GM04504 (cell line): ENCODE results near the gene HADH.
"Not testable (repeated sequence)": the region's sequence is repeated elsewhere in the genome, so short reads cannot be mapped to it uniquely, and the experiment has no call there.

Source experiments
- DNase-seq: peaks from one replicate; pipeline ENCODE4 v3.0.0-alpha.2; 2012; ENCODE audit warnings: low read depth

The HADH gene

DNA sequence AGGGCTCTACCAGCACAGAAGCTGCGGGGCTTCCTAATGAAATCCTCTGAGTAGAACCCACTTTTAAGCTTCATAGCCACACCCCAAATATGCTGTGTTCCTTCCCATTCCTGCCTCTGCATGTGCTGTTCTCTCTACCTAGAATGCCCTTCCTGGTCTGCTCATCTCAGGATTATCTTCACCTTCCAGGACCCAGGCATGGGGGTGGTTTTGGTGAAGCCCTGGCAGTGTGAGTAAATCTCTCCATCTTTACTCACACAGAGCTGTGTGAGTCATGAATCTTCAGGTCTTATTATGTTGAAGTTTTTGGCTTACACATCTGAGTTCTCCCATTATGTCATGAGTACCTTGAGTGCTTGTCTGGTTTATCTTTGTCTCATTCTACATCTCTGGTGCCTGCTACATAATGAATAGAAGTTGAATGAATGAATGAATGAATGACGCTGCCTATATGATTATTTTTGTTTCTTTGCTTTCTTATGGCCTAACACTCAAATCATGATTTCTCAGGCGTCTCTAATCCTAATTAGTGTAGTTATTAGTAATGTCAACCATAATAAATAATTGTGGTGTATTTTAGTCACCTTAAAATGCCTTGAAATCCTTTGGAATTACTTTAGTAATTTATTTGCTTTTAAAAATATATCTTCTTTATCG, 41.9 kb downstream of the HADH start:
- no peak for DNase-seq

DNA sequence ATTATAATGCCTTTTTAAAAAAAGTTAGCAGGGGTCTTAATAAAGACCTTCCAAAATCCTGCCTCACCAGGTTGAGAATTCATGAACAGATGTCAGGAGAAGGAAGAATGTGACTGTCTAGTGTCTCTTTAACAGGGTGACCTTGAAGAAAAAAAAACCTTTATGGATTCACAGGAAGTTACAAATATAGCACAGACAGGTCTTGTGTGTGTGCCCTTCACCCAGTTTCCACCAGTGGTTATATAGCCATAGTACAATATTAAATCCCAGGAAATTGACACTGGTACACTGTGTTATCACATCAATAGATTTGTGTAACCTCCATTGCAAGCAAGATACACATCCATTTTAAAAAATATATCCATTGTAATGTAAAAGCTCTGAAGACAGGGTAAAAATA, 43.7 kb downstream of the HADH start:
- no peak for DNase-seq

DNA sequence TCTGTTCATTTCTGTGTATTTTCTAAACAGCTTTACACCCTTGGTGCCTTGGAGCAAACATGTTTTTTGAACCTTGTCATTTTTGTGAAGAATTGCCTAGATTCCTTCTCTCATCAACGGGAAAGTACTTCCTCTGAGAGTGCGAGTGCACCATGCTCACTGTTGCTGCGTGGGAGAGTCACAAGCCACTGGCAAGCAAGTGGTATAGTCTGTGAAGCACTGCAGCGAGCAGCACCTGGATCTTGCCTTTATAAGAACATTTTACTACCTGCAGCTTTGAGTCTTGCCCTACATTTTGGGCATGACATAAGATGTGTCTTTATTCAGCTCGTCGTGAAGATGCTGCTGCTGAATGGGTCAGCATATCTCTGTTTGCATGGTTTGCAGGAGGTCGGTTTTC, 44.9 kb downstream of the HADH start:
- no peak for DNase-seq

DNA sequence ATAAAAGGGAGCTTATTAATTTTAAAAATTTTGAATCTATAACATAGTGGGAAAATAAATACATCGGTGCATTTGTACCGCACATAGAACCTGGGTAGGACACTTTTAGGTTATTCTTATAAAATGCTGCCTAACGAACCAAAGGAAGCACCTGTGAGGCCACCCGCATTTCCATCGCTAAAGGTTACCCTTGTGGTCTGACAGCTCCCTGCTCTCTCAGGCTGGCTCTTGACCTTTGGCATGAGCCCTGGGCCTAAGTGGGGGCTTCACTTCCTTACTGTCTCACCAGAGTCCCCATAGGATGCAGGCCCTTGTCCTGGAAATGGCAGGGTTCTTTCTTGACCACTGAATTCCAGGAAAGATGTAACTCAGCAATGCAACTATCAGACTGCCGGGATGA, 46.0 kb downstream of the HADH start:
- DNase-seq = no peak

DNA sequence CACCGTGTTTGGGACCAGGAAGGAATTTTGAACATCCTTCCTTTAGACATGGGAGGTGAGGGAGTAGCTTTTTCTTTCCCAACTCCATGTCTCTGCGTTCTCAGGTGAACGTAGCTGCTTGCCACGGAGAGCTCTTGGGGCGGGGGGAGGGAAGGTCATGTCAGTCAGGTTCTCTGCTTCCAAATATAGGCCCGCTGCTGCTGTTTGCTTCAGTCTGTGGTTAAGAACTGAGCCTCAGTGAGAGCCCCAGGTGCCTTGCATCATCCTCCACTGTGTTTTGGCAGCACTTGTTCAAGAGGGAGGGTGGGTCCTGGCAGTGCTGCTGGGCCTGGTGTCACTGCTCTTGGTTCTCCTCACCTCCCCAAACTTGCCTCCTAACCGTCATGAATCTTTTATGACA, 46.5 kb downstream of the HADH start:
- DNase-seq = no peak

DNA sequence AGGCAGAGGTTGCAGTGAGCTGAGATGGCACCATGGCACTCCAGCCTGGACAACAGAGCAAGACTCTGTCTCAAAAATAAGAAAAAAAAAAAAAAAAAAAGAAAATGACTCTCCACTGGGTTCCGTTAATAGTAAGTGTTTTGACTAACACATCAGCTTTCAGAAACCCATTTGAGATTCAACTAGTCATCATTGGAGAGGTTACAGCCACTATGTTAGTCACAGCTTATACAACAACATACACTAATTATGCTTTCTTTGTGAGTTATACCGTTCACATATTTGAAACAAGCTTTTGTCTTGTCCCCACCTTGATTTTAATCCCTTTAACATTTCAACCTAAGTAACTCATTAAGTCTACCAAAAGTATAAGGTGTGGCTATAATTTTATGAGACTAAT, 48.2 kb downstream of the HADH start:
- DNase-seq = no peak

DNA sequence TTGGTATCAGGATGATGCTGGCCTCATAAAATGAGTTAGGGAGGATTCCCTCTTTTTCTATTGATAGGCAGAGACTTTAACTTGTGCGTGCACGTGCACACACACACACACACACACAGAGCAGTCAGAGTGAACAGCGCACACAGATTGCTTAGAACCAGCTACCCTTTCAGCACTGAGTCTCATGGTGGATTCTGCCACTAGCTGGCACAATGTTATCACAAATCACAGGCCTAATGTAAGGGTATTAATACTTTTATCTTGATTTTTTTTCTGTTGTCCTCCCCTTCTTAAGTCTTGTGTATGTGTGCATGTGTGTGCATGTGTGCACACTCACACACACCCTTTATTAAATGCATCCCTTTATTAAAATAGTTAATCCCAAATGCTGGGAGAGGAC, 53.2 kb downstream of the HADH start:
- no peak for DNase-seq

DNA sequence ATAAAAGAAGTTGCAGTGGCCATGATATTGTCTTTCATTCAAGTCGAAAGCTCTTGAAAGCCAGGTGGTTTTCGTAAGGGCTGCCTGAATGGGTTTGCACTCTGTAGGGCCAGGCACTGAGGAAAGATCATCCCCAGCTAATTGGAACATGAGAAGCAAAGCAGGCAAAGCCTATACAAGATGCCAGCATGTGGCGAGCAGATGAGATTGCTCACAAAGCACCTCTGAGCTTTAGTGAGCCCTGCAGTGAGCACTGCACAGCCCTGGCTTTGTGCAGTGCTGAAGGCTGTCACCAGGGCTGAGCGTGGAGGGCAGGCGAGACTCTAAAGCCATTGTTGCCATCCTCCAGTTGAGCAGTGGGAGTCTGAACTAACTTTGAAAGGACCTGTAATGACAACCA, 53.8 kb downstream of the HADH start:
- DNase-seq = no peak

DNA sequence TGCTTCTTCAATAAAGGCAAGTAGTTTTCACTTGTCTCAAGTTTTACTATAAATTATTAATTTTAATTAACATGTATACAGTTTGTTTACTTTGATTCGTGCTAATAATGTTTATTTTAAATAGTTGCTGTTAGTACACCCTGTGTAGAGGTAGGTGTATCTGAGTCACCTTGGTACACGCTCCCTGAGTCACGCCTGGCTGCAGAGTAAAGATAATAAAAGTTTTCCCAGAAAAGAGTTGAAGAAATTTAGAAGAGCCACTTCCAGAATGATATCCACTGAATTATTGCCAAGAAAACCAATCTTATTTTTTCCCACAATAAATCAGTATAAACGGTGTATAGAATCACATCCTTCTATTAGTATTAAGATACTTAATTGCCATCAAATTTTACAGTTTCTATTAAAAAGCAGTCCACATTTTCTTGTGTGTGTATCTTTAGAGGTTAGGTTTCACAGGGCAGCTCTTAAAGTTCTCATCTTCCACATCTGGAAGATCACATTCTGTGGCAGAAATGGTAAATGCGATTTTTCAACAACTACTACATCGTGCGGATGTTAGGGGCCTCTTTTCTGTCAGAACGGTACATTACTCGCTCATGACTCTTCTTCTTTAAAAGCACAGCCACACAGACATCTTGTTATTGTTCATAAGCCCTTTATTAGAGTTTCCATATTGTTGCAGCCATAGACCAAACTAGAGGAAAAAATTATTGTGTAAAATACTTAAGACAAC, 55.4 kb downstream of the HADH start:
- no peak for DNase-seq

DNA sequence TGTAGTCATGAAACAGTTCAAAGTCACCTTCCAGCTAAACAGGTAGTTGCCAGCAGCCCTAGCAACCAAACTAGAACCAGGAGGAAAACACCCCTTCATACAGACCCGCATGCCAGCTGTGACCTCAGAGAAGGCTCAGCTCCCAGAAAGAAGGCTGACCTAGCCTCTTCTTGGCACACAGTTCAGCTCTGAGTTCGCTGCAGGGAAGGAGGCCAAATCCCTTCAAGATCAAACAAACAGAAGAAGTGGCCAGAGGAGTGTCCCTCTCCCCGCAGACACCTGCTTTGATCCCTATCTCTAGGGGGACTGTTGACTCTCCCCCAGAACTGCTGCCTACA, 56.0 kb downstream of the HADH start:
- peak; percentile 19 for DNase-seq

DNA sequence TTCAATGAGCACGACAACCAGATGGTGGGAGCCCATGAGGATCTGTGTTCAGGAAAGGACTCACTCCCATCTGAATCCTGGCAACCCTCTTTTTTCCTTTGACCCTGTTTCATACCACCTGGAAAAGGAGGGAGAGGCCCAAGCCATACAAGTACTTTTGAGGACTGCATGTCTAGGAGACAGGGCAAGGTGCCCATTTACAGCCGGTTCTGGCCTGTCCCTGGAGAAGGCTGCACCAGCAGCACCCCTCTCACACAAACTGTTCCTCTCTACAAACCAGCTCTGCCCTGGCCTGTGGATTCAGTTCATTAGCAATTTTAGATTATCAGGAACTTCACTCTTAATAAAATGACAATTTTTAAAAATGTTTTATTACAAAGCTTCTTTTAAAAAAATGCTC, 57.5 kb downstream of the HADH start:
- DNase-seq = no peak

DNA sequence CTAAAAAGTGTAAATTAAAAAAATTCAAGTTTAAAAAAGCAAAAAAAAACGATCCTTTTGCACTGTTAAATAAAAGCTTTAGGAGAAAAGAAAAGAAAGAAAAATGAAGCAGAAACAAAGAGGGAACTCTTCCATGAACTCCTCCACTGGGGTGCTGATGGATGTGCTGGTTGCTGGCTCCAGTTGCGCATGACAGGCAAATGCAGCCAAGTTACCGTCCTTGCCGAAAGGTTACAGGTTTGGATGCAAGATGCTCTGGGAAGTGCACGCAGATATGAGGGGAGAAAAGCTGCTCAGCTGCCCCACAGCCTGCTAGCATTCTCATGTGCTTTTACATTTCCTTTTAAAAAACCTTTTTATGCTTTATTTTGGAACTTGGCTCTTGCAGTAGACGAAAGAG, 58.5 kb downstream of the HADH start:
- no peak for DNase-seq

DNA sequence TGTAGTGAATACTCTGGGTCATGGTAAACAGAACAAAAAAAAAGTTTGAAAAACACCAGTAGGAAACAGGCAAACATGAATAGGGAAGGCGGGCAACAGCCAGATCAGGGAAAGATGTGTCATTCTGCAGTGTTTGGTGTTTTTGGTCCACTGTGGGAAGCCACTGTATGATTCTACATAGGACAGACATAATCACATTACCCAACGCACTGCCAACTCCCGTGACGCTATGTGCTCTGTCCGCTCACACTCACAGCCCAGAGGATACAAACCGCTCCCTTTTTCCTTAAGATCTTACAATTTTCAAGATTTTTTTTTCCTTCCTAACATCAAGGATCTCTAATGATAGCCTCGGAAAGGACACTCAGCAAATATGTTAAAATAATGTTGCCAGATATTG, 59.3 kb downstream of the HADH start:
- DNase-seq = no peak

DNA sequence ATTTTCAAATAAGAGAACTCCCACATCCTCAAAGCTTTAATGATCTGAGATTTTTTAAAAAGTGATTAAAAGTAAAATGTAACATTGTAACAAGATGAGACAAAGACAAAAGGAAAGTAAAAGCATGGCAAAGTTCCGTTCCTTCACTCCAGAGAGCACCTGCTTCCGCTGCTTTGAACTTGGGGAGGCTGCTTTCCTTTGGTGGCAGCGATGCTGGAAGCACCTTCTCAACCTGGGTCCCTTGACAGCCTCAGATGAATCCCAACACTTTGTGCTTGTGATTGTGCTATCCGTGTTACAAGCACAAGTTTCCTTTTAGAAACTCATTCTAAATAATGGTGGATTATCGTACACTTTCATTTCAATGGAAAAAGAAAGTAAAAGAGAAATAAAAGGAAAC, 59.7 kb downstream of the HADH start:
- DNase-seq = no peak

DNA sequence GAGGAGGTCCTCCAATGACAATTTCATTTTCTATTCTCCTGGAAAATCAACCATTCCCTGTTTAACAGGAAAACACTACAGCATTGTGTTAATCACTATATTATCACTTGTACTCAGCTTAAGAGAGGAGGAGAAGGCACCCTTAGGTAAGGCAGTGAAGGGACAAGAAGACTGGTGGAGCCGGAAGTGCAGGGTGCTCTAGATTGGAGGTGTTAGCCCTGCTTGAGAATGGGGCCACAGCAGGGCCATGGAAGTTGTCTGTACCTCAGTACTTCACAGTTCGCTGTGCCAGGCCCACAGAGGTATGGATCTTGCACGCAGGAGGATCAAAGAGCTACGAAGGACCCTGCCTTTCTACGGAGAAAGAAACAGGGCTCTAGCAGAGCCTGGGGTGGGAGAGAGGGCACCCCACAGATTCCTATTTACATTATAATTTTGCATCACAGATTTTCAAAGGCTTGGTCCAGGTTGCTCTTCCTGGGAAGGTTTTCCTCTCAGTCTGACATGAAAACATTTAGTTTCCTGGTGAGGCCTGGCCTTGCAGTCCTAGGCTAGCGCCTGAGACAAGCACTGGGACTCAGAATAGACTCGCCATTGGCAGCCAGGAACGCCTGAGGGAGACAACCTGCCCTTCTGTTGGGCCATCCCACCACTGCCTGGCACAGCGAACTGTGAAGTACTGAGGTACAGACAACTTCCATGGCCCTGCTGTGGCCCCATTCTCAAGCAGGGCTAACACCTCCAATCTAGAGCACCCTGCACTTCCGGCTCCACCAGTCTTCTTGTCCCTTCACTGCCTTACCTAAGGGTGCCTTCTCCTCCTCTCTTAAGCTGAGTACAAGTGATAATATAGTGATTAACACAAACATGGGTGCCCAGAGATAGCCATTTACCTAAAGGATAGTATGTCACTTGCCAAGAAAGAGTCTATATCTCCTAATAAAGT, 60.8 kb downstream of the HADH start:
- DNase-seq = not testable (repeated sequence)

DNA sequence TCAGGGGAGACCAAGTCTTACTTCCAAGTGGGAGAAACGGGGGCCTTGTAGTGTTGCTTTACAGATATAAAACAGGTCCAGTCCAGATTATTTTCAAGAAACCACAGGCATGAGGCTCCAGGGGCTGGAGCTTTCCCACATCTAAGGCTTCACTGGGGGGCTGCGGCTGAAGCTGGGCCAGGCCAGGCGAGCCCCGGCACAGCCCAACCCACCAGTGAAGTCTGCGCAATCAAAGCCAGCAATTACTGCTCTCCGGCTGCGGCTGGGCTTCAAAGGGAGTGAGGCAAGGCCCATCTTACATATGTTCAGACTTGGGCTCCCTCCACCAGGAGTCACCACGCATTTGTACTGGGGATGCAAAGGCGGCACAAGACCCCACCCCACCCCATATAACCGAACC, 61.7 kb downstream of the HADH start:
- DNase-seq = no peak

DNA sequence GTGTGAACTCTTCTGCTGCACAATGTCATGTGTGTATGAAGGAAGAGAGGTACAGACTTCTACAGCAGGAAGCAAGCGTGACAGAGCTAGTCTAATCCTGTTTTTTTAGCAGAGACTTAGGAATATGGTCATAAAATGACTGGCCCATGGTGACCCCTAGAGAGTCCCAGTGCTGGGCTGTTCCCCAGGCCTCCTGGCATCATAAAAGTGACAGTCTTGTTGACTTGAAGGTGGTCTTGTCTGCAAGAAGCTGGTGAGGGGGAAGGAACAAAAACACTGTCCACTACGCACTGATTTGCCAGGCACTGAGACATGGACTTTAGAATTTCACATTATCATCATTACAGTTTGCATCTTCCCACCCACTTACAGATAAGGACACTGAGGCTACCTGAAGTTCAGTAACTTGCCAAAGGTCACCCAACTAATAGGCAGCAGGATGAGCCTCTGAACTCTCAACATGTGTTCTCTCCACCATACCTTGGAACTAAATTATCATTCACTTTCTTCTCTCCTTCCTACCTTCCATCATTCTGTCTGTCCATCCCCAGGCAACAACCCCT, 63.0 kb downstream of the HADH start:
- no peak for DNase-seq

DNA sequence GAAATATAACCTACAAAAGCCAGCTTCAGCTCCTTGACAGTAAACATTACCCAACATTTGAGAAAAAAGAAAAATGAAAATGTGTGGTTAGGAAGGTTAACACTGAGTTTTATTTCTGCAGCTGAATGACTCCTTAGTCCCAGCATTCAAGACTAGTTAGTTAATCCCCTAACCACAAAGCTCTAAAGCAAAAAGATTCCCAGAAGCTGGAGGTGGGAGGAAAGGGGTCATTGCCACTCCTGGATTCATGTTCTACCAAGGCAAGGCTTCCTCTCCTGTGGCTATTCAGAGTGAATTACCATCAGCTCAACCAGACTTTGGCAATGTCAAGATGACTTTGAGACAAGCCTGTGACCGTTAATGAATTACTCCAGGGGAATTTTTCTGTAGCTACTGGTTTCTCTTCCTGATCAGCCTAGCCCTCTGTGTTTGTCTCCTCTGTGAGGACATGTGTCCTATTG, 63.6 kb downstream of the HADH start:
- DNase-seq = no peak

DNA sequence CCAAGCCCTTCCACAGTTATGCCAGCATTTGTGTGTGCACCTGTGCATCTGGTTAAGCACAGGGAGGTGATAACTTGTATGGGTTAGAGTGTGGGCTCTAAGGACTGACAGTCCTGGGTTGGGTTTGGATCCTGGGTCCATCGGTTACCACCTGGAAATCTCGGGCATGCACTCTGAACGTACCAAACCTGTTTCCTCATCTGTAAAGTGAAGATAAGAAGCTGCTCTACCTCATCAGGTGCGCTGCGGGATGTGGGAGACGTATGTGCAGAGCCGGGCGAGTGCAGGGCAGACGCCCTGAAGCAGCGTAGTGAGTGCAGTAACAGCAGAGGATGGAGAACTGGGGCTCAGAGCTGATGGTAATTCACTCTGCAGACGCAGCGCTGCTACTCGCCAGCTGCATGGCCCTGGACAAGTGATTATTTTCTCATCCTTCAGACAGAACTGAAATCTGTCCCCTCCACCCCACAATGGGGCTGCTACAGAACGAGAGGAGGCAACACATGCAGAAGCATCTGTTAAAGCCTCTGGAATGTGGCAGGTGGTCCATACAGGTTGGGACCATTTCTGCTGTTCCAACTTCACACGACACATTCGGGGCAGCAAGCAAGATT, 64.4 kb downstream of the HADH start:
- no peak for DNase-seq

DNA sequence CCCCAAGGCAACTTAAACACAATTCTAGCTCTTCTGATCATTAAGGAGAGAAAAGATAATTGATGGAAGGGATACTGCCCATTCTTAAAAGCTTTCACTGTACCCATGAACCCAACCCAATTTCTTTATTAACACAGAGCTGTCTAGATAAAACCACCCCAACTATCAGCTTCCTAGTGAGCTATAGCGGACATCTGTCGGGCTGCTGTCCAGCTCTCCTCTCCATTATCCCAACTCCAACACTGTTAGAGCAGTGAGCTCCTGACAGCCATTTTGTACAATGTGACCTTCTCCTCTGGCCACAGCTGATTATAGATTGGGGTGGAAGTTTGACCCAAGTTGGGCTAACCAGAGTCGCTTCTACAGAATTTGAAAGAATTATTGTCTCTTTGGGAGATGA, 66.1 kb downstream of the HADH start:
- DNase-seq = no peak

DNA sequence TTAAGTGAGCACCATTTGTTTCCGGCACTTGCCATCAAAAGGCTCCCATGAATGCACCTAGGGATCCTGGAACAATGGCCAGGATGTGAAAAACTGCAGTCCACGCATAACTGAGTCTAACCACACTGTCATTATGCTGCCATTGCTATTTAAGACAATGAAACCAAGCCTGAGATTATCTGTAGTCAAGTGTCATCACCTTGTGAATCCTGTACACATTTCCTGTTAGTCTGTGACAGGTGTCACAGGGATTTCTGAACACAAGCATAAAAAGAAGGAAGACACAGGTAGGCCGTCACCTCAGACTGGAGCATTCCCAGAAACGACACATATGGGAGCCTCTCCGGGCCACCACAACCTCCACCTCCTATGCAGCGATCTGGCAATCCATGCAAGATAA, 66.7 kb downstream of the HADH start:
- DNase-seq = no peak
